Cerebellar nuclear complex (tissue), 1 donor: ENCODE results near the gene PBX3.
"Not testable (repeated sequence)": the region's sequence is repeated elsewhere in the genome, so short reads cannot be mapped to it uniquely, and the experiment has no call there.

Experiments used
- DNase-seq, 2 experiments: peaks; one replicate each; lab custom pipeline; 2025; lab: John Stamatoyannopoulos, UW

PBX3 gene

GRCh38 chr9:125823874-125824406, 76.8 kb downstream of the PBX3 start:
- not testable (repeated sequence) for DNase-seq

- DNase-seq = no peak
Measured at GRCh38 chr9:125825762-125826161, 78.6 kb downstream of the PBX3 start.

- no peak for DNase-seq
Measured at GRCh38 chr9:125826850-125827249, 79.7 kb downstream of the PBX3 start.

- no peak for DNase-seq
Measured at GRCh38 chr9:125829743-125830142, 82.6 kb downstream of the PBX3 start.

GRCh38 chr9:125831054-125831453, 83.9 kb downstream of the PBX3 start:
- no peak for DNase-seq

DNA sequence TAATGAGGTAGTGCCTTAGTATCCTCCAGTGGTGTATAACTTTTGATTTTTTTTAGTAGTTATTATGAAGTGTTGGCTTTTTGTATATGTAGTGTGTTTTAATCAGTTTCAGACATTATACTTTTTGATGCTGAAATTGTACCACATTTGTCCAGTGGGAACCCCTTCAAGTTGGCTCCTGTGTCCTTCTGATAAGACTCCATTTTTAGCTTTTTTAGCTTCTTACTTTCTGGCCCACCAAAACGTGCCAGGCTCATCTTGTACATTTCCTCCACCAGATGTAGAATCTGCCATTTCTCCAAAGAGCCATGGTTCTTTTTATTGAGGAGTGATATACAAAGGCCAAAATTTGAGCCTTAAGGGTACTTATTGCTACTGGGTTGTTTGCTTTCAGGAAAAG, 84.4 kb downstream of the PBX3 start:
- DNase-seq = no peak

DNA sequence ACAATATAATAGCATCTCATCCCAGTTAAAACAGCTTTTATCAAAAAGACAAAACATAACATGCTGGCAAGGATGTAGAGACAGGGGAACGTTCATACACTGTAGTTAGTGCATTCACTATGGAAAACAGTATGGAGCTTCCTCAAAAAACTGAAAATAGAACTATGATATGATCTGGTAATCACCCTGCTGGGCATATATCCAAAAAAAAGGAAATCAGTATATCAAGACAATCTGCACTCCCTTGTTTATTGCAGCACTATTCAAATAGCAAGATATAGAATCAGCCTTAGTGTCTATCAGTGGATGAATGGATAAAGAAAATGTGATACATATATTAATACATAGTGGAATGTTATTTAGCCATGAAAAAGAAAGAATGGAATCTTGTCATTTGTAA, 88.5 kb downstream of the PBX3 start:
- no peak for DNase-seq

DNA sequence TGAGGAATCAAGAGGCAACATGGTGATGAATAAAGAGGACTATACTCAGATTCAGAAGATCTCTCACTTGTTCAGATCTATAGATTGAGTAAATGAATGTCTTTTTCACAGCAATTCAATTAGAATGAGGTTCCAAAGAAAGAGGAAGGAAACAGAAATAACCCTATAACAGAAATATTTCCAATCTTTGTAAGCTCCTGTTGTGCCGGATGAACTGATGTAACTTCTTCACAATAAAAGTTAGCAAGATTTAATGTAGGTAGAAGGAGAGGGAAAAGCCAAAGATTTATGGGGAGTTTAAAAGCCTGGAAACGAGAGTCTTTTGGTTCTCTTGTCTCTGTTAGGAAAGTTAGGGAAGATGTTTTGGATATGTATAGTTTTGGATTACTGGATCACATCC, 92.1 kb downstream of the PBX3 start:
- no peak for DNase-seq

DNA sequence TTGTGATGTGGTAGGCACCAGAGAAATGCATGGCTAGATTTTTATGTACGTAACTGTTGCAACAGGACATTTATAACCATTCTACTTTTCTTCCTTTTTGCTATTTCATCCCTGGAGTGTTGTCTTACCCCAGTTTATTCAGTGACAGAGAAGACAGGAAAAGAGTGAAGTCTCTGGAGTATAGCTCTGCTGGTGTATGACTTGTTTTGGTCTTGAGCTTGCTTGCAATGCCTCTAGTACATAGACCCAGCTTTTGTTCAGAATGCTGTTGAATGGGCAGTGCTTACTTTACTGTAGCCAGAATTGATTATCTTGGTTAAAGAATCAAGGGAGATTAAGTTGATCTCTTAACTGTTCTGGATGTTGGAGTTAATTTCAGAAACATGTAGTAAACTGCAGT, 94.3 kb downstream of the PBX3 start:
- DNase-seq = no peak

DNA sequence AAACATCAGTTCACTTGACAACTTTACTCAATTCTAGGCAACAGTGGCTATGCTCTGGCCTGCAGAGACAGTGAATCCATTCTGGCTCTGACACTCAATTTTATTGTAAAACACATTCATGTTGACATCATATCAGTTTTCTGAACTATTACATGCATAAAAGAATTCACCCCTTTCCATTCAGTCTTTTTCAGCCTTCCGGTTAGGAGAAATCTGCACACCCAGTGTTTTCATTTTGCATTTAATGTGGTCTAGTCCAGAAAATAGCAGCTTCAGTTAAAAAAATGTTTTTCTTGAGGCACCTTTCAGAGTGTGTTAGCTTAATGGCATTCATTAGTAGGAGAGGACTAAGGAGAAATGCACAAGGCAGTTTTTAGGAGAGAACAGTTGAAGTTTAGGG, 95.1 kb downstream of the PBX3 start:
- no peak for DNase-seq

GRCh38 chr9:125843646-125844045, 96.5 kb downstream of the PBX3 start:
- no peak for DNase-seq

GRCh38 chr9:125844611-125845010, 97.4 kb downstream of the PBX3 start:
- DNase-seq = no peak

DNA sequence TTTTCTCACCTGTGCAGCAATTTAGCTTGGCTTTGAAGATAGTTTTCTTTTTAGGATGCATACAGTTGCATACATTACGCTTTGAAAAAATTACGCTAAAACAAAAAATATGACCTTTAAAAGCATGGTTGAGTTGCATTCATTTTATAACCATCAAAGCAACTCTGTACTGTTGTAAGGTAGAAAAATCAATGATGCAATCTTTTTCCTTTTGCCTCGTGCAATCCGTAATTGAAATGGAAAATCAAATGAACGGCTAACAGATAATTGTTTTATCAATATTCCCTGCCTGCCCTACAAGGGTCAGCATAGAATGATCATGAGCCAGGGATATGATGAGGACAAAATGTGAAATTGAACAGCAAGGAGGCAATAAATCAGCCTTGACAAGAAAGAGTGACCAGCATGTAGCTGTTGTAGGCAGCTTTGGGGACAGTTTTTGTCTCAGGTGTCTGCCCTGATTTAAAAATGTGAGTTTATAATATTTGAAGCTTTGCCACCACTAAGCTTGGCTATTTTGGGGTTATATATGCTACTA, 98.2 kb downstream of the PBX3 start:
- DNase-seq = no peak

DNA sequence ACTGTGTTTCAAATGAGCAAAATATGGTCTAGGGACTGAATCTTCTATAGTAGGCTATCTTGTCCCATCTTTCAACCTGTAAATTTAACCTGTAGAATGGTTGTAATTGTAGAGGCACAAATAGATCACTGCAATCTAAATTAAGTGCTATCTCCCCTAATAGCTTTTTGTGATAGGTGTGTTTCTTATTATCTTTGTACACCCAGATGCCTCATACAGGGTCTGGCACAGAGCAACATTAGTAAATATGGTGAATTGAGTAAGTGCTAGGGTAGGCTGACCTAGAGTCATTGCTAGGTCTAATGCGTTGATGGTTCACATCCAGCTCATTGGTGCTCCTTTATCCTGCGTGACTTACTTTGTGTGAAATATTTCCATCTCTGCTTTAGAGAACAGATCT, 100.6 kb downstream of the PBX3 start:
- DNase-seq = no peak

- DNase-seq = no peak
Measured at GRCh38 chr9:125850106-125850632, 103.0 kb downstream of the PBX3 start.

DNA sequence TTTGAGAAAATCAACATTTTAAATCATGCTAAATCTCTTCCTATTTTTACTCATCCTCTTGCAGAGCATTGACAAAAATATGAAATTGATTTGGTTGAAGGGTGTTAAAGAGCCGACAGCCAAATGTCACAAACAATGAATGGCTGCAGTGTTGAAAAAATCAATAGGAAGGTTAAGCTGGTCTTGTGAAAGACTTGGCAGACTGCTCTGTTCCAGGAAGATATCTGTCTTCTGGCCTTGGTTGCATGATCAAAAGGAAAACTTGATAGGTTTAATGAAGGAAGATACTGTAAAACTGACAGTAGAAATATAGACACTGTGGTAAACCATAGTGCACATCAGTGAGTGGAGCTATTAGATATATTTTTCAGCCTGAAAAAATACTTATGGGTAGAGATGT, 103.6 kb downstream of the PBX3 start:
- DNase-seq = no peak

DNA sequence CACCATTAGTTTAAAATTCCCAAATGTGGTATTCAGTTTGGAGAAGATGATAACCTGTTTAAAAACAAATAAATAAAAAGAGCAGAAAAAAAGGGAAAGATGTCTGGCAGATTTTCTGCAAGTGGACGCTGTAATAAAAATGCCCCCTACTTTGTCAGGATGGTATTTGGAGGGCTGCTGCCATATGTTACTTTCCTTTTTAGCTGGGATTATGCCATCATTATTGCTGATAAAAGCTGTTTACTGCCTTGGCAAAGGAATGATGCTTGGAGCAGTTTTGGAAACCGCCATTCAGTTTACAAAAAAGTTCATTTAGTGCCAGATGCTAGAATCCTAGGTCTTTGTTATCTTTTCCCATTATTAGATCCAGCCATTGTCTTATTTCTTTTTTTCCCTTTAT, 104.8 kb downstream of the PBX3 start:
- DNase-seq = no peak

DNA sequence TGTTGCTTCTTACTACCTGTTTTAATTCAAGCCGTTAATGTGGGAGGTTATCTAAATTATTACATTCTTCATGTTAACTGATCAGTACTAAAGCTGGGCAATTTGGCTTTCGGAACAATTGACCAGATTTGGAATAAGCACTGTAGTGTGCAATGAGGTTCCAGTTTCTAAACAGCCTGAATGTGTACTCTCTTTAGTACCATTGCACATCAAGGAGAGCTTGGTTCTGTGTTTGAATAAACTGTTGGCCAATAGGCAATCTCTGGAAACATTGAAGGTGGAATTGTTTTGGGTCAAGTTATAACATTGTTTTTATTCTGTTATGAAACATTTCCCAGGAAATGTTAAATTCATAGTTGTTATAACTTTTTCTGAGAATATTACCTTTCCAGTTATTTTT, 105.2 kb downstream of the PBX3 start:
- no peak for DNase-seq

- DNase-seq = no peak
Measured at GRCh38 chr9:125854553-125855275, 107.5 kb downstream of the PBX3 start.

GRCh38 chr9:125856331-125856730, 109.2 kb downstream of the PBX3 start:
- no peak for DNase-seq

- DNase-seq = no peak
Measured at GRCh38 chr9:125861405-125862058, 114.4 kb downstream of the PBX3 start.

- no peak for DNase-seq
Measured at GRCh38 chr9:125863923-125864322, 116.8 kb downstream of the PBX3 start.
